ENCODE measurements around the gene DSTN.

- no peak for TF ChIP-seq POLR2A (IDR thresholded peaks at IDR 0.05; ENCODE audit: low read depth, low read length)
- no peak for TF ChIP-seq CTCF (conservative IDR thresholded peaks at IDR 0.05; ENCODE audit: low read depth, low read length)
Measured at GRCh38 chr20:17619351-17620093, 49.6 kb downstream of the DSTN start.
